SH-SY5Y (cell line): ENCODE data around the gene CEMP1.

Experiments
- GATA2 ChIP-seq: IDR thresholded peaks from 2 replicates; pipeline ENCODE4 v1.6.1; 2011; ENCODE audit warnings: mild to moderate bottlenecking, low read depth, low read length
- GATA3 ChIP-seq: IDR thresholded peaks from 2 replicates; pipeline ENCODE4 v1.6.1; 2011; ENCODE audit warnings: low read depth, mild to moderate bottlenecking, low read length, moderate library complexity

DNA sequence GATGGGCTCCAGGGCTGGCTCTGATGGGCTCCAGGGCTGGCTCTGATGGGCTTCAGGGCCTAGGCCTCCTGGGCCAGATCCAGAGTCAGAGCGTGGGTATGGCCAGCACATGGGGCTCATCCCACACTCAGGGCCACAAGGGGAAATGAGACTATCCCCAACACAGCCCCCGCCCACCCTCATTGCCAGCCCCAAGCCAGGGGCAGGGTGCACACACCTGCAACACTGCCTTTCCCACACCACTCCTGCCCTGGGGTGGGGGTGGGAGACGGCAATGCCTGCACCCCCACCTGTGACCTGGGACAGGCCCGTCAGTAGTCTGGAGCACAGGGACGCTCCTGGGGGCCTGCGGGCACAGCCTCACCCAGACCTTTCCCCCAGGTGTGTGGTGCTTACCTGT, 31.8 kb downstream of the CEMP1 start:
- TF ChIP-seq GATA2 (no peak), GATA3 (no peak)
